Measurements from ENCODE around the gene DCHS2. TPM values are rescaled to one million over a fixed set of nuclear protein-coding genes. Genes with fewer than 3 reads are reported as not detected.

DCHS2 gene
- total RNA-seq, 1 donor from 2014 or later = 97.4 TPM

GRCh38 chr4:154516318-154517029 is 24.9 kb upstream of the DCHS2 start:
- H3K4me1 Mint-ChIP-seq (ENCODE audit: low read depth, unreplicated experiment) = peaks cover 12% of the 10 kb centered on the region
- no peaks in the 10 kb centered on the region for H3K27me3 Mint-ChIP-seq (ENCODE audit: unreplicated experiment)

GRCh38 chr4:154511981-154512380 is 20.4 kb upstream of the DCHS2 start:
- H3K27ac Mint-ChIP-seq (ENCODE audit: unreplicated experiment) = no peak overlapping the region

More at GRCh38 chr4:154516318-154517029, 24.9 kb upstream of the DCHS2 start:
- peaks cover 6% of the 10 kb centered on the region for H3K36me3 Mint-ChIP-seq (ENCODE audit: unreplicated experiment)
- peaks cover 4% of the 10 kb centered on the region for H3K9me3 Mint-ChIP-seq (ENCODE audit: unreplicated experiment)
- TF ChIP-seq CTCF (IDR thresholded peaks at IDR 0.05; ENCODE audit: partially characterized antibody, unreplicated experiment) = no peak
- no peak overlapping the region for H3K27ac Mint-ChIP-seq (ENCODE audit: unreplicated experiment)
- no peak overlapping the region for H3K4me3 Mint-ChIP-seq (ENCODE audit: unreplicated experiment)
- DNase-seq = no peak

GRCh38 chr4:154511548-154511947 is 19.9 kb upstream of the DCHS2 start:
- peaks cover 28% of the 10 kb centered on the region for H3K4me1 Mint-ChIP-seq (ENCODE audit: low read depth, unreplicated experiment)
- DNase-seq = no peak
- no peak overlapping the region for H3K4me3 Mint-ChIP-seq (ENCODE audit: unreplicated experiment)
- peaks cover 12% of the 10 kb centered on the region for H3K9me3 Mint-ChIP-seq (ENCODE audit: unreplicated experiment)
- H3K27ac Mint-ChIP-seq (ENCODE audit: unreplicated experiment) = no peak overlapping the region
- no peak for TF ChIP-seq CTCF (IDR thresholded peaks at IDR 0.05; ENCODE audit: partially characterized antibody, unreplicated experiment)
- H3K36me3 Mint-ChIP-seq (ENCODE audit: unreplicated experiment) = peaks cover 6% of the 10 kb centered on the region
- H3K27me3 Mint-ChIP-seq (ENCODE audit: unreplicated experiment) = peaks cover 7% of the 10 kb centered on the region

More at GRCh38 chr4:154511981-154512380, 20.4 kb upstream of the DCHS2 start:
- peaks cover 6% of the 10 kb centered on the region for H3K36me3 Mint-ChIP-seq (ENCODE audit: unreplicated experiment)
- DNase-seq = no peak
- H3K4me1 Mint-ChIP-seq (ENCODE audit: low read depth, unreplicated experiment) = peaks cover 28% of the 10 kb centered on the region
- no peak for TF ChIP-seq CTCF (IDR thresholded peaks at IDR 0.05; ENCODE audit: partially characterized antibody, unreplicated experiment)
- peaks cover 7% of the 10 kb centered on the region for H3K27me3 Mint-ChIP-seq (ENCODE audit: unreplicated experiment)
- H3K9me3 Mint-ChIP-seq (ENCODE audit: unreplicated experiment) = peaks cover 12% of the 10 kb centered on the region
- no peak overlapping the region for H3K4me3 Mint-ChIP-seq (ENCODE audit: unreplicated experiment)

- Mint-ChIP-seq H3K4me3 (ENCODE audit: unreplicated experiment) (no peak overlapping the region), H3K27me3 (ENCODE audit: unreplicated experiment) (peaks cover 9% of the 10 kb centered on the region), H3K27ac (ENCODE audit: unreplicated experiment) (no peak overlapping the region), H3K9me3 (ENCODE audit: unreplicated experiment) (peaks cover 14% of the 10 kb centered on the region), H3K4me1 (ENCODE audit: low read depth, unreplicated experiment) (peaks cover 42% of the 10 kb centered on the region), H3K36me3 (ENCODE audit: unreplicated experiment) (no peaks in the 10 kb centered on the region)
- no peak for DNase-seq
- TF ChIP-seq CTCF (IDR thresholded peaks at IDR 0.05; ENCODE audit: partially characterized antibody, unreplicated experiment) = no peak
These were observed 15.6 kb upstream of the DCHS2 start for GRCh38 chr4:154507156-154507555.

- no peak overlapping the region for H3K4me3 Mint-ChIP-seq (ENCODE audit: unreplicated experiment)
- H3K36me3 Mint-ChIP-seq (ENCODE audit: unreplicated experiment) = no peaks in the 10 kb centered on the region
- H3K27ac Mint-ChIP-seq (ENCODE audit: unreplicated experiment) = no peak overlapping the region
- H3K9me3 Mint-ChIP-seq (ENCODE audit: unreplicated experiment) = peaks cover 18% of the 10 kb centered on the region
- TF ChIP-seq CTCF (IDR thresholded peaks at IDR 0.05; ENCODE audit: partially characterized antibody, unreplicated experiment) = peak; percentile 62
- no peak for DNase-seq
- peaks cover 13% of the 10 kb centered on the region for H3K27me3 Mint-ChIP-seq (ENCODE audit: unreplicated experiment)
- H3K4me1 Mint-ChIP-seq (ENCODE audit: low read depth, unreplicated experiment) = peaks cover 43% of the 10 kb centered on the region
These were observed 14.7 kb upstream of the DCHS2 start for GRCh38 chr4:154506253-154506652.

All from glutamatergic neuron (in vitro differentiated cells).